GM13977 (cell line): ENCODE results near the gene PTGDR2.

Source experiments
- DNase-seq: peaks from one replicate; pipeline ENCODE4 v3.0.0; 2012; ENCODE audit warnings: low spot score
- CTCF ChIP-seq: IDR thresholded peaks from 2 replicates; pipeline ENCODE4 v1.5.1; 2012; ENCODE audit warnings: mild to moderate bottlenecking, control low read depth; ENCODE audit not compliant: insufficient read depth; ENCODE audit errors: extremely low read depth, missing control alignments
- in situ Hi-C: fragments of 300-500 bp; cut with MboI; formaldehyde crosslinking; loops from one replicate; pipeline ENCODE4 v1.12.0; 2022; ENCODE audit warnings: low sequenced_read_pairs, low pct_unique_long_range_greater_than_20kb, mixed read lengths, inconsistent platforms; ENCODE audit not compliant: unreplicated experiment

Gene PTGDR2

GRCh38 chr11:60864856-60865513, 9.2 kb upstream of the PTGDR2 start:
- no peak for DNase-seq
- TF ChIP-seq CTCF, result no peak
- in situ Hi-C loops, result no loop called here

- in situ Hi-C loops, result no loop called here
- no peak for TF ChIP-seq CTCF
- DNase-seq, result no peak
Measured at GRCh38 chr11:60863550-60864521, 8.1 kb upstream of the PTGDR2 start.

- DNase-seq, result no peak
- no peak for TF ChIP-seq CTCF
- in situ Hi-C loops, result no loop called here
Measured at GRCh38 chr11:60862171-60862570, 6.4 kb upstream of the PTGDR2 start.

- DNase-seq, result no peak
- TF ChIP-seq CTCF, result no peak
- in situ Hi-C loops, result no loop called here
Measured at GRCh38 chr11:60860943-60861342, 5.2 kb upstream of the PTGDR2 start.

GRCh38 chr11:60859616-60860250, 4.0 kb upstream of the PTGDR2 start:
- in situ Hi-C loops, result loop anchor here (10.0 kb wide), 1 partner anchor 75 kb away; the partner anchor contains the start of gene MS4A10
- TF ChIP-seq CTCF, result no peak
- DNase-seq, result no peak

- TF ChIP-seq CTCF, result no peak
- in situ Hi-C loops, result loop anchor here (10.0 kb wide), 1 partner anchor 74 kb away; the partner anchor contains the start of gene MS4A10
- DNase-seq, result no peak
Measured at GRCh38 chr11:60858731-60859464, 3.1 kb upstream of the PTGDR2 start.
